Measurements from ENCODE around the gene RUBCN. TPM values are rescaled to one million over a fixed set of nuclear protein-coding genes. Genes with fewer than 3 reads are reported as not detected.

RUBCN gene
- total and polyA plus RNA-seq, 10 of the 15 experiments (the other 5 are each of a cell fraction or from before 2014, with no cell fraction given): 15.5 to 79.9 (median 40.4) TPM

GRCh38 chr3:197706658-197707057 is 30.0 kb downstream of the RUBCN start:
- H3K9me3 ChIP-seq (replicated peaks; ENCODE audit: control insufficient read depth, insufficient read depth, low read length): no peaks in the 10 kb centered on the region
- ATAC-seq: no peak
- H3K79me2 ChIP-seq (ENCODE audit: control insufficient read depth, insufficient read depth, low read length): peaks cover 49% of the 10 kb centered on the region
- H3K27me3 ChIP-seq (replicated peaks in 1 of 2; ENCODE audit: control insufficient read depth in 2 of 2, insufficient read depth in 2 of 2, low read length in 1 of 2): no peaks in the 10 kb centered on the region
- H2AFZ ChIP-seq (ENCODE audit: control insufficient read depth, low read depth, low read length): no peak overlapping the region
- BruUV-seq (replicated peaks): no TSS peak
- H3K4me1 ChIP-seq (ENCODE audit: control insufficient read depth, insufficient read depth, low read length): peaks cover 30% of the 10 kb centered on the region
- peaks cover 14 to 24% of the 10 kb centered on the region in 2 experiments for H3K36me3 ChIP-seq (ENCODE audit: control insufficient read depth in 2 of 2, insufficient read depth in 2 of 2, low read length in 1 of 2)
- ChIA-PET RAD21 (ENCODE audit: unreplicated experiment) (interaction anchor here (1.5 kb wide), 1 partner anchor 43 kb away, joined by 3 read pairs; the partner anchor contains the start of gene FYTTD1), CTCF (interaction anchor here (1.3 kb wide), 1 partner anchor 30 kb away, joined by 3 read pairs; the partner anchor contains the start of gene RUBCN), SMC1A (ENCODE audit: uncharacterized antibody, unreplicated experiment) (interaction anchor here (0.8 to 1.2 kb wide), 6 partner anchors 10 to 67 kb away, joined by 3 to 5 read pairs (median 3); no protein-coding TSS in a partner anchor), POLR2A (interaction anchor here (0.8 to 1.8 kb wide), 3 partner anchors 8 to 45 kb away, joined by 3 to 4 read pairs (median 4); no protein-coding TSS in a partner anchor)
- no peak for DNase-seq (ENCODE audit: low read depth, low spot score)
- no peak overlapping the region for H3K9ac ChIP-seq (ENCODE audit: control insufficient read depth, insufficient read depth, low read length)
- no peak for FAIRE-seq
- no peaks in the 10 kb centered on the region for H4K20me1 ChIP-seq (ENCODE audit: control insufficient read depth, insufficient read depth)
- H3K4me2 ChIP-seq (ENCODE audit: control insufficient read depth, insufficient read depth): no peak overlapping the region
- H3K27ac ChIP-seq (ENCODE audit: control insufficient read depth, insufficient read depth): no peak overlapping the region
- 64% methylated on average over 7 of the region's 7 CpGs for WGBS (ENCODE audit: insufficient coverage, insufficient replicate concordance, low lambda C conversion rate, missing lambda C conversion rate)
- no peak overlapping the region for H3K4me3 ChIP-seq
- in situ Hi-C loops (cut with MboI) (no loop called here), intact Hi-C loops (cut with micrococcal nuclease; ENCODE audit: unreplicated experiment) (no loop called here)
- no peak for TF ChIP-seq ZSCAN29 (IDR thresholded peaks at IDR 0.05)
- no peak for TF ChIP-seq REST (IDR thresholded peaks at IDR 0.05; ENCODE audit: low read depth, low read length)
- TF ChIP-seq YBX1 (IDR thresholded peaks at IDR 0.05): no peak
- no peak for TF ChIP-seq USF2 (IDR thresholded peaks at IDR 0.05; ENCODE audit: borderline replicate concordance, low read depth, low read length)
- TF ChIP-seq BCLAF1 (IDR thresholded peaks at IDR 0.05): no peak
- no peak for TF ChIP-seq USF1 (IDR thresholded peaks at IDR 0.05; ENCODE audit: borderline replicate concordance, extremely low read length, insufficient read depth, low read depth, low read length)
- TF ChIP-seq HCFC1 (IDR thresholded peaks at IDR 0.05; ENCODE audit: low read length): no peak
- TF ChIP-seq NFYB (IDR thresholded peaks at IDR 0.05; ENCODE audit: insufficient read depth, low read depth, low read length): no peak
- TF ChIP-seq EP300 (IDR thresholded peaks at IDR 0.05; ENCODE audit: borderline replicate concordance in 1 of 2, control insufficient read depth in 1 of 2, low read depth in 2 of 2, low read length in 2 of 2): no peak
- TF ChIP-seq BMI1 (IDR thresholded peaks at IDR 0.05; ENCODE audit: borderline replicate concordance): no peak
- no peak for TF ChIP-seq SKIL (IDR thresholded peaks at IDR 0.05; ENCODE audit: low read depth, poor library complexity, severe bottlenecking)
- no peak for TF ChIP-seq EZH2 (IDR thresholded peaks at IDR 0.05; ENCODE audit: borderline replicate concordance, control insufficient read depth, low read depth, low read length)

Data from GM12878 (cell line).